ENCODE data around the gene DMXL1.
A peak's percentile ranks its signal among the peaks of the same experiment; 100 is the strongest.
"Not testable (repeated sequence)": the region's sequence is repeated elsewhere in the genome, so short reads cannot be mapped to it uniquely, and the experiment has no call there.

Gene DMXL1

DNA sequence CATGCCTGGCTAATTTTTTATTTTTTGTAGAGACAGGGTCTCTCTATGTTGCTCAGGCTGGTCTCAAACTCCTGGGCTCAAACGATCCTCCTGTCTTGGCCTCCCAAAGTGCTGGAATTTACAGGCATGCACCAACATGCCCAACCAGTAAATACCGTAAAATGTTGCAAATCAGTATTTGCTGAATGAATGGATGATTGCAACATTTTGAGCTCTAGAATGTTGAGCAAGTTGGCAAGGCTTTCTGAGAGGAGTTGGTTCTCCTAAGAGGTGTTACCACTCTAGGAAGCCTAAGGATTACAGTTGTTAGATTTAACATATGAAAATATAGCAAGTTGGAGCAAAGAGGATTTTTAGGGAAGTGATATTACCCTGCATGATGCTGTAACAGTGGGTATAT, 15.6 kb upstream of the DMXL1 start:
- H3K9ac ChIP-seq, result no peak overlapping the region
- H3K4me2 ChIP-seq, result no peak overlapping the region
- no peaks in the 10 kb centered on the region for H3K9me3 ChIP-seq (replicated peaks in 1 of 11)
- H3K27ac ChIP-seq, result no peak overlapping the region
- H3K4me1 ChIP-seq, result peaks cover 0 to 10% (median 0%) of the 10 kb centered on the region in 10 experiments; a peak in 7 of 20 replicates
- no peaks in the 10 kb centered on the region for H4K20me1 ChIP-seq
- no peak overlapping the region for H3K4me3 ChIP-seq
- no peak for TF ChIP-seq Cebpa-rat (IDR thresholded peaks at IDR 0.05)
- H3K27me3 ChIP-seq, result no peaks in the 10 kb centered on the region
- no peaks in the 10 kb centered on the region for H3K36me3 ChIP-seq

DNA sequence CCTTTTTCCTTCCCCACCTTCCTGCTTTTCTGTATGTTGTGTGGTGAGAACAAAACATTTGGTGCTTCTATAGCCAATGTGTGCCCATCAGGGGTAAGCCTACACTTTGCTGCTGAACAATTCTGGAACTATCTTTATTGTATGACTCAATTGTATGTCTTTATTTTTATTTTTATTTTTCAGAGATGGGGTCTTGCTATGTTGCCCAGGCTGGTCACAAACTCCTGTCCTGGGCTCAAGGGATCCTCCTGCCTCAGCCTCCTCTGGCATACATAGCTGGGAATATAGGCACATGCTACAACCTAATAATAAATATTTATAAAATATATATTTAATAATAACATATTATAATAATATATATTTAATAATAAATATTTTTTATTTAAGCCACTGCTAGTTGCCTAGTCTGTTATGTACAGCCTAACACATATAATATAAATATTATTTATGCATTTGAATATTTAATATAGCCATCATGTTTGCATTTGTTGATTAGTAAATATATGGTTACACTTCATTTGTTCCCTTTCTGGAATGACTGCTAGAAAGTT, 11.8 kb upstream of the DMXL1 start:
- H3K36me3 ChIP-seq, result no peaks in the 10 kb centered on the region
- no peak for TF ChIP-seq Cebpa-rat (IDR thresholded peaks at IDR 0.05)
- H3K4me1 ChIP-seq, result peaks cover 0 to 9% (median 0%) of the 10 kb centered on the region in 10 experiments; a peak in 4 of 20 replicates
- no peak overlapping the region for H3K9ac ChIP-seq
- no peak overlapping the region for H3K27ac ChIP-seq
- no peaks in the 10 kb centered on the region for H3K9me3 ChIP-seq (replicated peaks in 1 of 11)
- no peaks in the 10 kb centered on the region for H3K27me3 ChIP-seq
- no peak overlapping the region for H3K4me2 ChIP-seq
- no peaks in the 10 kb centered on the region for H4K20me1 ChIP-seq
- no peak overlapping the region for H3K4me3 ChIP-seq

DNA sequence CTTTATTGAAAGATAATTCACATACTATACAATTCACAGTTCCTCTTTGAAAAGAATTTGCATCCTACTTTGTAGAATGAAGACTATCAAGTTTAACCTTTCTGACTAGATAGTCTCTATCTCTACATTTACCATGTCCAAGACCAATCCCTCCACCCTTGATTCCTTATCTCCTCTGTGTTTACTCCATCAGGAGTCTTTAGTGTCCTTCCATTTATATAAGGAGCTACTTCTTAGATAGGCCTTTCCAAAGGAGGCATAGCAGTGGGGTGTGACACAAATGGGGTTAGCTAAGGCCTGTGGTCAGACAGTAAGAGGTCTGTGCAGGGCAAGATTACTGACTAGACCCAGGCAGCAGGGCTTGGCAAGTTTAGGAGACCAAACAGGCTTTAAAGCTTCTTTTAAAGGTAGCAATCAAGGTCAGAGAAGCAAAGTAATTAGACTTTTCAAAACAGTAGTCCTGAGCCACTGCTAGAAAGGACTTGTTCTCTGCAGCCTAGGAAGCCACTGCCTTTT, 11.1 kb upstream of the DMXL1 start:
- H3K4me2 ChIP-seq, result no peak overlapping the region
- no peak overlapping the region for H3K9ac ChIP-seq
- no peak overlapping the region for H3K27ac ChIP-seq
- H3K36me3 ChIP-seq, result no peaks in the 10 kb centered on the region
- no peaks in the 10 kb centered on the region for H4K20me1 ChIP-seq
- no peaks in the 10 kb centered on the region for H3K9me3 ChIP-seq (replicated peaks in 1 of 11)
- no peak overlapping the region for H3K4me3 ChIP-seq
- no peaks in the 10 kb centered on the region for H3K27me3 ChIP-seq
- peaks cover 0 to 16% (median 0%) of the 10 kb centered on the region in 10 experiments; a peak in 4 of 20 replicates for H3K4me1 ChIP-seq
- TF ChIP-seq Cebpa-rat (IDR thresholded peaks at IDR 0.05), result no peak

DNA sequence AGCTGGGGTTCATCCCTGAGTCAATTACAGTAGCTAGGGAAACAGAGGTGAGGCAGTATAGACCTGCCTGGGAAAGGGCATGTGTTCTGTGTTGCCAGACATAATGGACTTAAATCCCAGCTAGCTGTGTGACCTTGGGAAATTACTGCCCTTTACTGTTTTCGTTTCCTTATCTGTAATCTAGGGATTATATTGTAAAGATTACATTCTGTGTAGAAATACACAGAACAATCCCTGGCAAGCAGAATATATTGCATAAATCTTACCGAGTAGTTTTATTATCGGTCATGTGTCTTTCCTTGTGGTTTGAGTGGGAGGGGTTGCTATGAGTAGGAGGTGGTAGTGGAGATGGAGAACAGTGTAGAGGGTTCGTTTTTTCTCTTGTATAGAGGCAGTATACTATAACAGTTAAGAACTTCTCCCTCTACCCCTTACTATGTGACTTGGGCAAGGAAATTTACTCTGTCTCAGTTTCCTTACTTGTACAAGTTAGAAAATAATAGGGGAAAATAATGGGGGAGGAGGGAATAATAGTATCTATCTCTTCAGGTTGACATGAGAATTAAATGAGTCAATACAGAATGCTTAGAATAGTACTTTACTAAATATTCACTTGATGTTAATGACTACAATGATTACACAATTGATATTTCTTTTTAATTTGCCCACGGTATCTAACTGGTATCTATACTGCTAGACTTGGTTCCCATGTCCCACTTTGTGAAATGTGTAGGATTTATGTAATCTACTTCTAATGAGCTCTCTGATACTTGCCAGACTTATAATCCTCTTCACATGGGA, 7.1 kb upstream of the DMXL1 start:
- Histone ChIP-seq H4K20me1 (no peaks in the 10 kb centered on the region), H3K36me3 (no peaks in the 10 kb centered on the region), H3K4me3 (no peak overlapping the region; a peak in 1 of 20 replicates), H3K4me2 (peak overlapping the region in 2 of 11 experiments; percentile 47 to 65; a peak in 4 of 22 replicates), H3K27me3 (no peaks in the 10 kb centered on the region), H3K27ac (peak overlapping the region in 1 of 11 experiments; percentile 27; a peak in 2 of 22 replicates), H3K9ac (no peak overlapping the region), H3K9me3 (replicated peaks in 1 of 11) (no peaks in the 10 kb centered on the region), H3K4me1 (peaks cover 0 to 20% (median 0%) of the 10 kb centered on the region in 10 experiments; a peak in 4 of 20 replicates)
- no peak for TF ChIP-seq Cebpa-rat (IDR thresholded peaks at IDR 0.05)

DNA sequence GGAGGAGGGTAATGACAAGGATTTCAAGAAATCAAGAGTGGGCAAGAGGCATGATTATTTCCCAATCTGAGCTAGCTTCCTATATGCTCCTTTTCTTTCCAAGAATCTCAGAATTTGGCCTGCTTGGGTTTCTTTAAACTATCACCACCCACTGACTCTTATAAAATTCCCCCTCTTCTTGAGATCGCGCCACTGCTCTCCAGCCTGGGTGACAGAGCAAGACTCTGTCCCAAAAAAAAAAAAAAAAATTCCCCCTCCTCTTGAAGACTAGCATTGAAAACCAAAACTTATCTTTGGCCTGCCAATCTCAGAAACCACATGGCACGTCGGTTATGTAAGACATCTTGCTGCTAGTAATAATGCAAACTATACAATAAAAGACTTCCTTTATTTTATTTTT, 3.4 kb upstream of the DMXL1 start:
- no peak overlapping the region for H3K9ac ChIP-seq
- H3K36me3 ChIP-seq, result no peaks in the 10 kb centered on the region
- no peak overlapping the region for H3K27ac ChIP-seq
- no peaks in the 10 kb centered on the region for H3K27me3 ChIP-seq
- no peak overlapping the region for H3K4me2 ChIP-seq
- TF ChIP-seq Cebpa-rat (IDR thresholded peaks at IDR 0.05), result no peak
- H3K4me1 ChIP-seq, result peaks cover 8 to 32% (median 12%) of the 10 kb centered on the region in 10 experiments
- no peak overlapping the region for H3K4me3 ChIP-seq
- no peaks in the 10 kb centered on the region for H3K9me3 ChIP-seq (replicated peaks in 1 of 11)
- peaks cover 0 to 1% (median 0%) of the 10 kb centered on the region in 11 experiments; a peak in 2 of 22 replicates for H4K20me1 ChIP-seq

DNA sequence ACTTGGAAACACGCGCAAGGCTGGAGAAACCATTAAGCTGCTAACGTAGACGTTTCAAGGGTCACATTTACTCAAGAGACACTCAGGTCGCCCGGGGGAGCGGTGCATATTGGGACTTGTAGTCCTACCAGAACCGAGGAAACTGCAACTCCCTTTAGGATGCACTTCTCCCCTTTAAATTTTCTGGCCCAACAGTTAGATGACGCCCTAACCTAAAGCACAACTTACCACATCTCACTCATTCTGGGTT, 384 bp upstream of the DMXL1 start:
- Histone ChIP-seq H3K9me3 (replicated peaks in 1 of 11) (no peaks in the 10 kb centered on the region), H3K4me2 (peak overlapping the region; percentile 63 to 90 (median 76)), H3K27me3 (no peaks in the 10 kb centered on the region), H3K27ac (peak overlapping the region; percentile 82 to 96 (median 86)), H3K4me1 (peaks cover 30 to 46% (median 34%) of the 10 kb centered on the region in 10 experiments), H3K9ac (peak overlapping the region; percentile 85 to 98 (median 92)), H3K4me3 (peak overlapping the region; percentile 77 to 96 (median 90)), H3K36me3 (no peaks in the 10 kb centered on the region), H4K20me1 (peaks cover 0 to 32% (median 3%) of the 10 kb centered on the region in 11 experiments; a peak in 8 of 22 replicates)
- no peak for TF ChIP-seq Cebpa-rat (IDR thresholded peaks at IDR 0.05)

DNA sequence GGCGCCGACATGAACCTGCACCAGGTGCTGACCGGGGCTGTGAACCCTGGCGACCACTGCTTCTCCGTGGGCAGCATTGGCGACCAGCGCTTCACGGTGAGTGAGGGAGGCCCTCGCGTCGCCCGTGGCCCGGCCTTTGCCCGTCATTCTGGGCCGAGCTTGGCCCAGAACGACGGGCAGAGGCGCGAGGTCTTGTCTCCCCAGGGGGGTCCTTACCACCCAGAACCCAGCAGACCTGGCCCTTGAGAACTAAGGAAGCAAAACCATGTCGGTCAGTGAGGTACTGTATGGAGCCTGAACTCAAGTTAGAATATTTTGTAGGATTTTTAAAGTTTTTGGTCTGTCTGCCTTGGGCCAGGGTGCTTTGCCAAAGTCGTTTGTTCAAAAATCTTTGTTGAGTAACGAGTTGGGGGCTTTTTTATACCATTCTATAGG, 691 bp downstream of the DMXL1 start:
- H3K9ac ChIP-seq, result peak overlapping the region; percentile 85 to 98 (median 92)
- H4K20me1 ChIP-seq, result peaks cover 0 to 43% (median 6%) of the 10 kb centered on the region in 11 experiments; a peak in 8 of 22 replicates
- no peaks in the 10 kb centered on the region for H3K27me3 ChIP-seq
- H3K4me2 ChIP-seq, result peak overlapping the region; percentile 78 to 96 (median 83)
- peaks cover 30 to 56% (median 34%) of the 10 kb centered on the region in 10 experiments for H3K4me1 ChIP-seq
- H3K4me3 ChIP-seq, result peak overlapping the region; percentile 77 to 96 (median 90)
- H3K27ac ChIP-seq, result peak overlapping the region; percentile 82 to 96 (median 86)
- TF ChIP-seq Cebpa-rat (IDR thresholded peaks at IDR 0.05), result no peak
- no peaks in the 10 kb centered on the region for H3K9me3 ChIP-seq (replicated peaks in 1 of 11)
- no peaks in the 10 kb centered on the region for H3K36me3 ChIP-seq

DNA sequence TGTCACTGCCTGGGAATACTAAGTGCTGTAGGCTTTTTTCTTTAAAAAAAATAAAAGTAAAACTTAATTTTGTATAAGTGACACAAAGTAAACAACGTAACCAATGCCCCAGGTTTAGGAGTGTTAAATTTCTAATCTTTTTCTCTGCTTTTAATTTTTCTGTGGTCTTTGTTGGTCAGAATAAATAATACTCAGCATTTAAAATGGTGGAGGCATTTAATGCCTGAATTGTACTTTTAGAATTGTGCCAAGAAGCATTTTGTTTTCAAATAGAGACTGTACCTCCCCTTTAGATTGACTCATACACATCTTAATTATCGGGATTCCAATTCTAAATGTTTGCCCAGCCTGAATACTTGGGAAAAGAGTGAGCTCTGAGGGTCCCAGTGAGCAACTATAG, 1.6 kb downstream of the DMXL1 start:
- Histone ChIP-seq H3K27me3 (no peaks in the 10 kb centered on the region), H3K27ac (peak overlapping the region in 2 of 11 experiments; percentile 95; a peak in 5 of 22 replicates), H3K9ac (peak overlapping the region; percentile 28 to 98 (median 91); a peak in 19 of 22 replicates), H3K36me3 (no peaks in the 10 kb centered on the region), H3K4me3 (peak overlapping the region; percentile 30 to 96 (median 87); a peak in 19 of 20 replicates), H3K9me3 (replicated peaks in 1 of 11) (no peaks in the 10 kb centered on the region), H4K20me1 (peaks cover 0 to 52% (median 6%) of the 10 kb centered on the region in 11 experiments; a peak in 8 of 22 replicates), H3K4me1 (peaks cover 30 to 60% (median 34%) of the 10 kb centered on the region in 10 experiments), H3K4me2 (peak overlapping the region; percentile 78 to 96 (median 83))
- no peak for TF ChIP-seq Cebpa-rat (IDR thresholded peaks at IDR 0.05)

DNA sequence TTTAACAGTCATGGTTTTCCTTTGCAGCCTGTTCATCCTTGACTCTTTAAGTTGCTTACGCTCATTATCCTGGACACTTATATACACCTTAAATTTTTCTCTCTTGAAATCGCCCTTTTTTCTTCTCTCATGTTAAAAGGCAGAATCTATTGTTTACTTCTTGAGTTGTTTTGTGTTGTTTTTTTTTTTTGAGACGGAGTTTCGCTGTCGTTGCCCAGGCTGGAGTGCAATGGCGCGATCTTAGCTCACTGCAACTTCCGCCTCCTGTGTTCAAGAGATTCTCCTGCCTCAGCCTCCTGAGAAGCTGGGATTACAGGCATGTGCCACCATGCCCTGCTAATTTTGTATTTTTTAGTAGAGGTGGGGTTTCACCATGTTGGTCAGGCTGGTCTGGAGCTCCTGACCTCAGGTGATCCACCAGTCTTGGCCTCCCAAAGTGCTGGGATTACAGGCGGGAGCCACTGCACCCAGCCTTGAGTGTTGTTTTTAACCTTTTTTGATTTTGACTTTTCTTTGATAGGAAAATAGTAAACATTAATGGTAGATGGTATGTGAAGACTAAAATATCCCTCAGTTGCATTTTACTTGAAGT, 3.0 kb downstream of the DMXL1 start:
- H3K4me2 ChIP-seq, result peak overlapping the region; percentile 78 to 96 (median 83)
- H4K20me1 ChIP-seq, result peaks cover 0 to 64% (median 7%) of the 10 kb centered on the region in 11 experiments; a peak in 13 of 22 replicates
- H3K36me3 ChIP-seq; H3K27me3 ChIP-seq; H3K9me3 ChIP-seq (replicated peaks in 1 of 11): not testable (repeated sequence)
- peak overlapping the region in 4 of 11 experiments; percentile 6 to 98 (median 31); a peak in 6 of 22 replicates for H3K9ac ChIP-seq
- peaks cover 30 to 65% (median 34%) of the 10 kb centered on the region in 10 experiments for H3K4me1 ChIP-seq
- H3K27ac ChIP-seq, result peak overlapping the region in 5 of 11 experiments; percentile 6 to 31 (median 22); a peak in 2 of 22 replicates
- H3K4me3 ChIP-seq, result peak overlapping the region in 3 of 10 experiments; percentile 16 to 84 (median 79); a peak in 4 of 20 replicates
